ENCODE results near the gene CERS2. TPM values are rescaled to one million over a fixed set of nuclear protein-coding genes. Genes with fewer than 3 reads are reported as not detected.

CERS2 gene
- total and polyA plus RNA-seq, 2 of the 13 experiments (the other 11 are each of a cell fraction or from before 2014, with no cell fraction given): 269 to 298 TPM

GRCh38 chr1:151012684-151013471 is 38.2 kb upstream of the CERS2 start (continued):
- TF ChIP-seq NFAT5 (CRISPR knock-in tag; IDR thresholded peaks at IDR 0.05) (no peak), ZNF275 (CRISPR knock-in tag; IDR thresholded peaks at IDR 0.05; ENCODE audit: borderline replicate concordance) (peak; percentile 38; the same call in 1 of the 2 replicates), ZNF160 (CRISPR knock-in tag; IDR thresholded peaks at IDR 0.05) (0 out of 2 replicates have a peak, but pooled peaks have one; percentile 42), ZNF230 (CRISPR knock-in tag; IDR thresholded peaks at IDR 0.05) (peak; percentile 65; the same call in 1 of the 2 replicates), KLF16 (CRISPR knock-in tag; IDR thresholded peaks at IDR 0.05) (peak in 1 of 2 experiments; percentile 43; a peak in 1 of 4 replicates), SIN3A (IDR thresholded peaks at IDR 0.05; ENCODE audit: borderline replicate concordance, low read depth, low read length) (peak; percentile 72; the same call in 1 of the 2 replicates), RARG (CRISPR knock-in tag; IDR thresholded peaks at IDR 0.05; ENCODE audit: low read depth) (no peak), ADNP (CRISPR knock-in tag; IDR thresholded peaks at IDR 0.05) (peak; percentile 95), ZSCAN25 (CRISPR knock-in tag; IDR thresholded peaks at IDR 0.05) (peak; percentile 80), ZNF333 (CRISPR knock-in tag; IDR thresholded peaks at IDR 0.05; ENCODE audit: borderline replicate concordance) (no peak), POGZ (CRISPR knock-in tag; IDR thresholded peaks at IDR 0.05) (peak; percentile 65), PHF20 (CRISPR knock-in tag; IDR thresholded peaks at IDR 0.05) (0 out of 2 replicates have a peak, but pooled peaks have one; percentile 23), SAP130 (CRISPR knock-in tag; IDR thresholded peaks at IDR 0.05; ENCODE audit: low read depth) (peak; percentile 84), CREM (IDR thresholded peaks at IDR 0.05) (peak; percentile 79), CREM (CRISPR knock-in tag; IDR thresholded peaks at IDR 0.05) (no peak), UBTF (CRISPR knock-in tag; IDR thresholded peaks at IDR 0.05) (peak; percentile 75), KDM5B (CRISPR knock-in tag; IDR thresholded peaks at IDR 0.05; ENCODE audit: borderline replicate concordance) (peak; percentile 53; the same call in 1 of the 2 replicates), XRCC5 (optimal IDR thresholded peaks at IDR 0.05; ENCODE audit: low read length) (peak; percentile 15), ZIK1 (CRISPR knock-in tag; IDR thresholded peaks at IDR 0.05; ENCODE audit: borderline replicate concordance, low read depth) (0 out of 2 replicates have a peak, but pooled peaks have one; percentile 33)
